ENCODE measurements around the gene SEC14L2.

DNA sequence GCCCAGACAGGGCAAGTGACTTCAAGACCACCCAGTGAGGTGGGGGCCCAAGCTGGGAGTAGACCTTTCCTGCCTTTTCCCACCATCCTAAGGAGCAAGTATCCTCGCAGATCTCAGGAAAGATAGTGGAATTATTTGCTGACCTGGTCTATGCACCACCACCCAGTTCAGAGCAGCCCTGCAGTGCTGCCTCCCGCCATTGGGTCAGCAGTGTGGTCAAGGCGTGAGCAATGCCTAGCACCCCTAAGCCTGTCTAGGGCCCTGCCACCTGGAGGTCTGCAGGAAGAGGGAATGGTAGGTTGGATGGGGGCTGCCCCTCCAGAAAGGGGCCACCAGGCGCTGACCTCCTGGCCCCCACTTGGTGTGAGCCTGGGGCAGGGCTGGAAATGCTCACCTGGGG lies 35.3 kb downstream of the SEC14L2 start:
- TF ChIP-seq, protein P1, sequence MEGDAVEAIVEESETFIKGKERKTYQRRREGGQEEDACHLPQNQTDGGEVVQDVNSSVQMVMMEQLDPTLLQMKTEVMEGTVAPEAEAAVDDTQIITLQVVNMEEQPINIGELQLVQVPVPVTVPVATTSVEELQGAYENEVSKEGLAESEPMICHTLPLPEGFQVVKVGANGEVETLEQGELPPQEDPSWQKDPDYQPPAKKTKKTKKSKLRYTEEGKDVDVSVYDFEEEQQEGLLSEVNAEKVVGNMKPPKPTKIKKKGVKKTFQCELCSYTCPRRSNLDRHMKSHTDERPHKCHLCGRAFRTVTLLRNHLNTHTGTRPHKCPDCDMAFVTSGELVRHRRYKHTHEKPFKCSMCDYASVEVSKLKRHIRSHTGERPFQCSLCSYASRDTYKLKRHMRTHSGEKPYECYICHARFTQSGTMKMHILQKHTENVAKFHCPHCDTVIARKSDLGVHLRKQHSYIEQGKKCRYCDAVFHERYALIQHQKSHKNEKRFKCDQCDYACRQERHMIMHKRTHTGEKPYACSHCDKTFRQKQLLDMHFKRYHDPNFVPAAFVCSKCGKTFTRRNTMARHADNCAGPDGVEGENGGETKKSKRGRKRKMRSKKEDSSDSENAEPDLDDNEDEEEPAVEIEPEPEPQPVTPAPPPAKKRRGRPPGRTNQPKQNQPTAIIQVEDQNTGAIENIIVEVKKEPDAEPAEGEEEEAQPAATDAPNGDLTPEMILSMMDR (conservative IDR thresholded peaks at IDR 0.05; ENCODE audit: low read depth, low read length) = no peak
- TF ChIP-seq EZH2 (IDR thresholded peaks at IDR 0.05; ENCODE audit: borderline replicate concordance, low read depth, low read length, poor library complexity, severe bottlenecking) = no peak
